ENCODE measurements around the gene EAF1. TPM values are rescaled to one million over a fixed set of nuclear protein-coding genes. Genes with fewer than 3 reads are reported as not detected.

The EAF1 gene
- 19.8 TPM in 2 replicates for total RNA-seq
- 16.1 TPM for total RNA-seq (2013)
- 8.3 and 12.3 TPM in 2 replicates for polyA plus RNA-seq
- 15.9 and 24.7 TPM in 2 replicates for polyA minus RNA-seq

- CTCF ChIA-PET, result interaction anchor here (1.5 to 1.8 kb wide), 2 partner anchors 23 to 130 kb away, joined by 8 to 9 read pairs; no protein-coding TSS in a partner anchor
- peak within 1 kb of the TSS; percentile 99 for H3K9ac ChIP-seq (ENCODE audit: low read length)
- H3K4me1 Mint-ChIP-seq, result peaks cover 45% of the 10 kb centered on the region
- H3K36me3 ChIP-seq (replicated peaks in 1 of 2; ENCODE audit: control extremely low read depth in 1 of 2, control insufficient read depth in 1 of 2, extremely low read depth in 1 of 2, insufficient read depth in 2 of 2, low read length in 1 of 2), result peaks cover 6 to 42% of the 10 kb centered on the region in 2 experiments
- intact Hi-C loops (cut with micrococcal nuclease), result loop anchor here (1.0 to 10.0 kb wide), 6 partner anchors 49 to 837 kb away; partner anchors contain the start of genes BTD, CAPN7, CCDC174 and DPH3
- H3K27me3 Mint-ChIP-seq, result no peaks in the 10 kb centered on the region
- no peaks in the 10 kb centered on the region for H3K9me3 Mint-ChIP-seq (ENCODE audit: insufficient read depth)
- H3K9me3 ChIP-seq (ENCODE audit: control extremely low read depth in 1 of 3, control insufficient read depth in 2 of 3, insufficient read depth in 1 of 3, low read length in 2 of 3), result no peaks in the 10 kb centered on the region
- WGBS (ENCODE audit: insufficient coverage), result under 1% methylated on average over 52 of the region's 52 CpGs
- peaks cover 19 to 28% of the 10 kb centered on the region in 2 donors for H3K4me1 ChIP-seq (ENCODE audit: control insufficient read depth in 2 of 2, insufficient read depth in 2 of 2, low read length in 2 of 2)
- H3K27ac ChIP-seq (ENCODE audit: low read length in 2 of 2), result peak within 1 kb of the TSS; percentile 75 to 85
- peak within 1 kb of the TSS; percentile 88 to 99 (median 94) for H3K4me3 ChIP-seq (ENCODE audit: control extremely low read depth in 1 of 5, extremely low read depth in 1 of 5, insufficient read depth in 1 of 5, low read depth in 2 of 5, low read length in 4 of 5)
- ATAC-seq (ENCODE audit: low read depth), result peak; percentile 89
- peaks cover 53% of the 10 kb centered on the region for H3K79me2 ChIP-seq (ENCODE audit: control insufficient read depth, insufficient read depth, low read length)
- H3K27me3 ChIP-seq (replicated peaks in 1 of 4; ENCODE audit: control extremely low read depth in 1 of 4, control insufficient read depth in 3 of 4, insufficient read depth in 4 of 4, low read length in 3 of 4), result no peaks in the 10 kb centered on the region
- peak; percentile 88 for DNase-seq
- H3K4me3 Mint-ChIP-seq, result peak within 1 kb of the TSS; percentile 95
- H3K27ac Mint-ChIP-seq, result peak within 1 kb of the TSS; percentile 92
- H4K20me1 ChIP-seq (ENCODE audit: control insufficient read depth, insufficient read depth, low read length, poor library complexity, severe bottlenecking), result no peaks in the 10 kb centered on the region
- peak within 1 kb of the TSS; percentile 96 for H2AFZ ChIP-seq (ENCODE audit: insufficient read depth, low read depth, low read length, poor library complexity, severe bottlenecking)
- H3K4me2 ChIP-seq (replicated peaks; ENCODE audit: low read depth, low read length, poor library complexity, severe bottlenecking), result peak within 1 kb of the TSS; percentile 81
- POLR2A ChIA-PET, result no interaction called here
- TF ChIP-seq EZH2 (IDR thresholded peaks at IDR 0.05; ENCODE audit: borderline replicate concordance, insufficient read depth, low read depth, low read length, poor library complexity, severe bottlenecking) (no peak), CTCF (IDR thresholded peaks at IDR 0.05) (peak; percentile 56)
Observed at GRCh38 chr3:15427182-15427880, at the start of gene EAF1, which contains the start of gene METTL6. Gene EAF1, plus strand, starts transcription at chr3:15427598. Its CDS starts 182 bp downstream, at chr3:15427780. Gene METTL6, minus strand, starts transcription at chr3:15427544. Its CDS starts 1,033 bp downstream, at chr3:15426511.

All from B cell (primary cell).